Cardiac muscle cell (in vitro differentiated cells and primary cell): ENCODE data around the gene CD36. TPM values are rescaled to one million over a fixed set of nuclear protein-coding genes. Genes with fewer than 3 reads are reported as not detected.

ENCODE experiments used
- DNase-seq, 2 donors: peaks; one replicate each; pipeline versions ENCODE4 v3.0.0 to v3.0.0-alpha.2; 2010 to 2017; ENCODE audit warnings: low read depth in 1 of 2, low spot score in 1 of 2
- H3K27ac ChIP-seq: fragments of 200-600 bp; sonication (generic); 2 replicates; pipeline ENCODE4 v1.5.1; 2016
- H3K27me3 ChIP-seq: fragments of 200-600 bp; sonication (generic); 2 replicates; pipeline ENCODE4 v1.6.0; 2016; ENCODE audit warnings: control low read depth
- H3K36me3 ChIP-seq: fragments of 200-600 bp; sonication (generic); 2 replicates; pipeline ENCODE4 v1.5.1; 2016; ENCODE audit warnings: control low read depth
- H3K4me1 ChIP-seq: fragments of 200-600 bp; sonication (generic); 2 replicates; pipeline ENCODE4 v1.8.1; 2017; ENCODE audit warnings: low read depth, mild to moderate bottlenecking, mixed run types
- H3K4me3 ChIP-seq: fragments of 200-600 bp; sonication (generic); 2 replicates; pipeline ENCODE4 v1.5.1; 2016; ENCODE audit warnings: mild to moderate bottlenecking
- H3K9me3 ChIP-seq: fragments of 200-600 bp; sonication (generic); 2 replicates; pipeline ENCODE4 v1.5.1; 2017; ENCODE audit warnings: low read depth, mild to moderate bottlenecking, control low read depth
- CTCF ChIP-seq: IDR thresholded peaks from 2 replicates; pipeline ENCODE4 v1.5.1; 2012; ENCODE audit warnings: low read depth, mild to moderate bottlenecking, low read length
- polyA plus RNA-seq: library from polyadenylated mRNA; unstranded; fragments of >200 nt; fragmentation: Nextera tagmentation; extraction: Ambion mirVana; gene quantifications from 2 replicates; pipeline ENCODE4 v1.2.1, GENCODE V29; 2016
- total RNA-seq: library from RNA; depleted of rRNA; stranded (reverse); fragments of >200 nt; gene quantifications from 2 replicates; pipeline ENCODE4 v1.2.3, GENCODE V29; 2016

Gene CD36
- total and polyA plus RNA-seq, 2 experiments from 2014 or later = 1.1 to 4.2 TPM

DNA sequence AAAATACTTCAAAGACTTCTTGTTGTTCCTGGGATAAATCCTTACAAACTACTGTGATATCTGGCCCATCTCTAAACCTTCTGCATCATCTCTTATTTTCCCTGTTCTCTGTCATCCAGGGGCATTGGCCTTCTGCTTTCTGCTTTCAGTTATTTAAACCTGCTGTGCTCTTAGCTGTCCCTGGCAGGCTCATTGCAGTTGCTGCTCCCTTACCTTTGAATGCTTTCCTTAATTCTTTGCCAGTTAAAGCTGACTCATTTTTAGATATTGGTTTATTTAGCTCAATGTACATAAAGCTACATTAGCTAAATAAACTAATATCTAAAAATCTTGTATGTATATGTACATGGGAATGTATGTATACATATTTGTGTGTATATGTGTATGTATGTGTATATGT lies 40.6 kb upstream of the CD36 start:
- no peak for DNase-seq
- no peak for TF ChIP-seq CTCF

DNA sequence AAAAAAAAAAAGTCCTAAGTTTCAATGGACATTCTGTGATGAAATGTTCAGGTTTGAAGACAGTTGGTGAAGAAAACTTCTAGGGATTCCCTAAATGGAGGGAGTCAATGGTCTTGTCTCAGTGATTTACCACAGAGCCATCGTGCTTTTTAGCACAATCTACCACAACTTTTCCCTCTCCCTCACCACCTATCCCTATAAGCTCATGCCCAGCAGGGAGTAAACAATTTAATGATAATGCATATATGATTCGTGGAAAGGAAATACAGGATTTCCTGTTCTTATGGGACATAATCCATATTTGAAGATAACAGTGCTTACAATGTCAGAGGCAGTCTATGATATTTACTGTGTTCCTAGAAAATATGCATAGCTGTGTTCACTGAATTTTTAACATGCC lies 38.4 kb upstream of the CD36 start:
- Histone ChIP-seq H3K36me3 (no peaks in the 10 kb centered on the region), H3K9me3 (no peaks in the 10 kb centered on the region), H3K27ac (no peak overlapping the region), H3K4me3 (no peak overlapping the region), H3K4me1 (peaks cover 11% of the 10 kb centered on the region), H3K27me3 (no peaks in the 10 kb centered on the region)
- no peak for TF ChIP-seq CTCF
- DNase-seq = no peak

More for the DNA sequence above, 40.6 kb upstream of the CD36 start:
- Histone ChIP-seq H3K9me3 (no peaks in the 10 kb centered on the region), H3K4me3 (no peak overlapping the region), H3K27me3 (no peaks in the 10 kb centered on the region), H3K4me1 (peaks cover 11% of the 10 kb centered on the region), H3K36me3 (no peaks in the 10 kb centered on the region), H3K27ac (no peak overlapping the region)

- no peak overlapping the region for H3K4me3 ChIP-seq
- DNase-seq = peak in 1 of 2 donors; percentile 31
- TF ChIP-seq CTCF = no peak
- H3K9me3 ChIP-seq = no peaks in the 10 kb centered on the region
- no peak overlapping the region for H3K27ac ChIP-seq
- peaks cover 11% of the 10 kb centered on the region for H3K4me1 ChIP-seq
- H3K27me3 ChIP-seq = no peaks in the 10 kb centered on the region
- no peaks in the 10 kb centered on the region for H3K36me3 ChIP-seq
Observed at GRCh38 chr7:80601999-80602398, 36.4 kb upstream of the CD36 start.

DNA sequence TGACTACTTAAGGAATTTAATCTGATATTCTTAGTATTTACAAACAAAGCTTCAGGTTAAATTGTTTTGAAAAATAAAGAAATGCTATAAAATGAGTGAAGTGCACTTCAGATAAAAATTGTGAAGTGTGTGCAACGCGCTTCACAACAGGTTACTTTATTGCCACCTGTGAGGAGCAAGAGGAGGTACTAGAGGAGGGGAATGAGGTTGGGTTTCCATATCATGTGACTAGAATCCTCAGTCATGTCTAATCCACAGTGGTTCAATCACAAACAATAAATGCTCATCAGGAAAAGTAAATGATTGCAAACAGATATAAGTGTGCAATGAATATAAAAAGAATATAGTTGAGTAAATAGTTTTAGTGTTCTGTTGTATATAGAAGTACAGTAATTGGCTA lies 34.5 kb upstream of the CD36 start:
- no peaks in the 10 kb centered on the region for H3K36me3 ChIP-seq
- no peak overlapping the region for H3K27ac ChIP-seq
- H3K9me3 ChIP-seq = no peaks in the 10 kb centered on the region
- DNase-seq = no peak
- TF ChIP-seq CTCF = no peak
- no peak overlapping the region for H3K4me3 ChIP-seq
- peaks cover 11% of the 10 kb centered on the region for H3K4me1 ChIP-seq
- no peaks in the 10 kb centered on the region for H3K27me3 ChIP-seq

DNA sequence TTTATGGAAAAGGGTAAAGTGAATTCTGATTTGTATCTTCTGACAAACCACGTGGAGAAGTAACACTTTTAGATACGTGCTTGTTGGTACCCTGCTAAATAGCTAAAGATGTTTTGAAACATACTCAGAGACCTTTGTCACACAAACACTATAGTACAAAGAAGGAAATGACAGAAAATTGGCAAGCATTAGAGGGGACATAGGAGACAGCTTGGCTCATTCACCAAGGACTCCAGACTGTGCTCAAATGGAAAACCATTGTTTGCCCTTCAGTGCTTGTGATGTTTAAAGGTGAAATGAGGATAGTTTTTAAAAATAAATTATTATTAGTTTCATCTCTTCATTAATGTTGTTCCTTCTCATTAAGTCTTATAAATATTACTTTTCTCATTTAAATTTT lies 34.0 kb upstream of the CD36 start:
- Histone ChIP-seq H3K36me3 (no peaks in the 10 kb centered on the region), H3K4me1 (peaks cover 11% of the 10 kb centered on the region), H3K27me3 (no peaks in the 10 kb centered on the region), H3K9me3 (no peaks in the 10 kb centered on the region), H3K27ac (no peak overlapping the region), H3K4me3 (no peak overlapping the region)
- no peak for DNase-seq
- TF ChIP-seq CTCF = no peak

GRCh38 chr7:80607136-80607535 lies 31.3 kb upstream of the CD36 start:
- Histone ChIP-seq H3K27ac (no peak overlapping the region), H3K9me3 (no peaks in the 10 kb centered on the region), H3K36me3 (no peaks in the 10 kb centered on the region), H3K27me3 (no peaks in the 10 kb centered on the region), H3K4me1 (peaks cover 6% of the 10 kb centered on the region), H3K4me3 (no peak overlapping the region)
- no peak for DNase-seq
- TF ChIP-seq CTCF = no peak
